K562 (cell line): ENCODE data around the gene ATCAY. TPM values are rescaled to one million over a fixed set of nuclear protein-coding genes. Genes with fewer than 3 reads are reported as not detected.

ENCODE experiments used
- L3MBTL2 ChIP-seq: fragments of 450-650 bp; IDR thresholded peaks from 2 replicates; pipeline ENCODE4 v1.6.1; 2016; ENCODE audit warnings: mild to moderate bottlenecking, moderate library complexity
- PHF20 ChIP-seq: fragments of 450-650 bp; IDR thresholded peaks from 2 replicates; pipeline ENCODE4 v1.6.1; 2018; ENCODE audit not compliant: partially characterized antibody
- U2AF2 ChIP-seq: fragments of 200-400 bp; formaldehyde crosslinking; optimal IDR thresholded peaks from 2 replicates; pipeline ENCODE3; 2017; ENCODE audit warnings: low read depth, mild to moderate bottlenecking, low read length
- WHSC1 ChIP-seq: IDR thresholded peaks from one replicate; pipeline ENCODE4 v1.6.1; 2012; ENCODE audit warnings: low read length, control low read depth, inconsistent platforms
- ZNF121 ChIP-seq: sonication (generic); formaldehyde crosslinking; conservative IDR thresholded peaks from 2 replicates; pipeline ENCODE4 v1.8.0; 2022; ENCODE audit warnings: missing genetic modification reagents
- ZNF146 ChIP-seq: IDR thresholded peaks from one replicate; pipeline ENCODE4 v1.6.1; 2018; ENCODE audit warnings: missing compliant biosample characterization; ENCODE audit not compliant: unreplicated experiment
- polyA plus RNA-seq, 8 experiments: library from polyadenylated mRNA; depleted of rRNA in 4 of 8; stranded (reverse) in 5 of 8; unstranded in 3 of 8; fragments of >200 nt; fragmentation: Nextera tagmentation in 2 of 8; fragmentation: Illumina TruSeq in 1 of 8; extraction: Ambion mirVana in 2 of 8; extraction: Trizol in 1 of 8; gene quantifications; 2 replicates each; pipeline versions ENCODE4 v1.2.1 to v1.2.3, GENCODE V29; 2011 to 2014; ENCODE audit warnings: inconsistent platforms in 1 of 8, missing spikeins in 1 of 8
- total RNA-seq, 7 experiments: library from RNA; depleted of rRNA in 6 of 7; stranded (reverse); fragments of >200 nt in 6 of 7; fragmentation: Illumina TruSeq in 2 of 7; extraction: Trizol in 2 of 7; gene quantifications; 2 replicates each; pipeline versions ENCODE4 v1.2.1 to v1.2.3, GENCODE V29; 2011 to 2021; ENCODE audit warnings: low replicate concordance in 1 of 7
- TF ChIP-seq, protein P1 (sequence below): fragments of 450-650 bp; formaldehyde crosslinking; IDR thresholded peaks from 2 replicates; pipeline ENCODE4 v1.4.0; 2020; ENCODE audit warnings: mild to moderate bottlenecking, moderate library complexity
- TF ChIP-seq, protein P2 (sequence below): fragments of 450-650 bp; IDR thresholded peaks from 2 replicates; pipeline ENCODE4 v1.6.1; 2016; ENCODE audit warnings: borderline replicate concordance
- TF ChIP-seq, protein P3 (sequence below), 2 experiments: fragments of 150-350 bp in 1 of 2; IDR thresholded peaks; 2 replicates each; pipeline ENCODE4 v1.6.1; 2012 to 2016; ENCODE audit warnings: low read depth in 2 of 2, low read length in 2 of 2, mild to moderate bottlenecking in 1 of 2, moderate library complexity in 1 of 2

Gene ATCAY
- total and polyA plus RNA-seq, 9 of the 15 experiments (the other 6 are each of a cell fraction or from before 2014, with no cell fraction given) = not detected

DNA sequence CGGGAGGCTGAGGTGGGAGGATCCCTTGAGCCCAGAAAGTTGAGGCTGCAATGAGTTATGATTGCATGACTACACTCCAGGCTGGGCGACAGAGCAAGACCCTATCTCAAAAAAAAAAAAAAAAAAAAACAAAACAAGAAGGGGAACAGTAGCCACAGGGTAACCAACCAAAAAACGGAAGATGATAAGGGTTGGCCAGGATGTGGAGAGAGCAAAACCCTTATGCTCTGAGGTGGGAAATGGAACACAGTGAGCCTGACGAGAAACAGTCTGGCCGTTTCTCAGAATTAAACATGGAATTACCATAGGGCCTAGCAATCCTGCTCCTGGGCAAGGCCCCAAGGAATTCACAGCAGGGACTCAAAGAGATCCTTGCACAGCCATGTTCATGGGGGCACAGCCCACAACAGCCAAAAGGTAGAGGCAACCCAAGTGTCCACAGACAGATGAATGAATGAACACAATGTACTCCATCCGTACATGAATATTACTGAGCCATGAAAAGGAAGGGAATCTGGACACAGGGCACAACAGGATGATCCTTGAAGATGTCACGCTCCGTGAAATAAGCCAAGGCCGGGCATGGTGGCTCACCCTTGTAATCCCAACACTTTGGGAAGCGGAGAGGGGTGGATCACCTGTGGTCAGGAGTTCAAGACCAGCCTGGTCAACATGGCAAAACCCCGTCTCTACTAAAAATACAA lies 63.7 kb downstream of the ATCAY start (continued):
- TF ChIP-seq, protein P1, sequence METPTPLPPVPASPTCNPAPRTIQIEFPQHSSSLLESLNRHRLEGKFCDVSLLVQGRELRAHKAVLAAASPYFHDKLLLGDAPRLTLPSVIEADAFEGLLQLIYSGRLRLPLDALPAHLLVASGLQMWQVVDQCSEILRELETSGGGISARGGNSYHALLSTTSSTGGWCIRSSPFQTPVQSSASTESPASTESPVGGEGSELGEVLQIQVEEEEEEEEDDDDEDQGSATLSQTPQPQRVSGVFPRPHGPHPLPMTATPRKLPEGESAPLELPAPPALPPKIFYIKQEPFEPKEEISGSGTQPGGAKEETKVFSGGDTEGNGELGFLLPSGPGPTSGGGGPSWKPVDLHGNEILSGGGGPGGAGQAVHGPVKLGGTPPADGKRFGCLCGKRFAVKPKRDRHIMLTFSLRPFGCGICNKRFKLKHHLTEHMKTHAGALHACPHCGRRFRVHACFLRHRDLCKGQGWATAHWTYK (CRISPR knock-in tag) = no peak
- TF ChIP-seq ZNF146 (CRISPR knock-in tag) (peak; percentile 85), PHF20 (no peak), ZNF121 (CRISPR knock-in tag) (peak; percentile 81), U2AF2 (no peak), WHSC1 (no peak), L3MBTL2 (no peak)
- TF ChIP-seq, protein P2, sequence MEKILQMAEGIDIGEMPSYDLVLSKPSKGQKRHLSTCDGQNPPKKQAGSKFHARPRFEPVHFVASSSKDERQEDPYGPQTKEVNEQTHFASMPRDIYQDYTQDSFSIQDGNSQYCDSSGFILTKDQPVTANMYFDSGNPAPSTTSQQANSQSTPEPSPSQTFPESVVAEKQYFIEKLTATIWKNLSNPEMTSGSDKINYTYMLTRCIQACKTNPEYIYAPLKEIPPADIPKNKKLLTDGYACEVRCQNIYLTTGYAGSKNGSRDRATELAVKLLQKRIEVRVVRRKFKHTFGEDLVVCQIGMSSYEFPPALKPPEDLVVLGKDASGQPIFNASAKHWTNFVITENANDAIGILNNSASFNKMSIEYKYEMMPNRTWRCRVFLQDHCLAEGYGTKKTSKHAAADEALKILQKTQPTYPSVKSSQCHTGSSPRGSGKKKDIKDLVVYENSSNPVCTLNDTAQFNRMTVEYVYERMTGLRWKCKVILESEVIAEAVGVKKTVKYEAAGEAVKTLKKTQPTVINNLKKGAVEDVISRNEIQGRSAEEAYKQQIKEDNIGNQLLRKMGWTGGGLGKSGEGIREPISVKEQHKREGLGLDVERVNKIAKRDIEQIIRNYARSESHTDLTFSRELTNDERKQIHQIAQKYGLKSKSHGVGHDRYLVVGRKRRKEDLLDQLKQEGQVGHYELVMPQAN = no peak
- TF ChIP-seq, protein P3, sequence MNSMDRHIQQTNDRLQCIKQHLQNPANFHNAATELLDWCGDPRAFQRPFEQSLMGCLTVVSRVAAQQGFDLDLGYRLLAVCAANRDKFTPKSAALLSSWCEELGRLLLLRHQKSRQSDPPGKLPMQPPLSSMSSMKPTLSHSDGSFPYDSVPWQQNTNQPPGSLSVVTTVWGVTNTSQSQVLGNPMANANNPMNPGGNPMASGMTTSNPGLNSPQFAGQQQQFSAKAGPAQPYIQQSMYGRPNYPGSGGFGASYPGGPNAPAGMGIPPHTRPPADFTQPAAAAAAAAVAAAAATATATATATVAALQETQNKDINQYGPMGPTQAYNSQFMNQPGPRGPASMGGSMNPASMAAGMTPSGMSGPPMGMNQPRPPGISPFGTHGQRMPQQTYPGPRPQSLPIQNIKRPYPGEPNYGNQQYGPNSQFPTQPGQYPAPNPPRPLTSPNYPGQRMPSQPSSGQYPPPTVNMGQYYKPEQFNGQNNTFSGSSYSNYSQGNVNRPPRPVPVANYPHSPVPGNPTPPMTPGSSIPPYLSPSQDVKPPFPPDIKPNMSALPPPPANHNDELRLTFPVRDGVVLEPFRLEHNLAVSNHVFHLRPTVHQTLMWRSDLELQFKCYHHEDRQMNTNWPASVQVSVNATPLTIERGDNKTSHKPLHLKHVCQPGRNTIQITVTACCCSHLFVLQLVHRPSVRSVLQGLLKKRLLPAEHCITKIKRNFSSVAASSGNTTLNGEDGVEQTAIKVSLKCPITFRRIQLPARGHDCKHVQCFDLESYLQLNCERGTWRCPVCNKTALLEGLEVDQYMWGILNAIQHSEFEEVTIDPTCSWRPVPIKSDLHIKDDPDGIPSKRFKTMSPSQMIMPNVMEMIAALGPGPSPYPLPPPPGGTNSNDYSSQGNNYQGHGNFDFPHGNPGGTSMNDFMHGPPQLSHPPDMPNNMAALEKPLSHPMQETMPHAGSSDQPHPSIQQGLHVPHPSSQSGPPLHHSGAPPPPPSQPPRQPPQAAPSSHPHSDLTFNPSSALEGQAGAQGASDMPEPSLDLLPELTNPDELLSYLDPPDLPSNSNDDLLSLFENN (IDR thresholded peaks at IDR 0.05; ENCODE audit: low read depth in 2 of 2, low read length in 2 of 2) = no peak
- TF ChIP-seq, all 486 proteins: peak for 4
